Measurements from ENCODE around the gene COL2A1.

DNA sequence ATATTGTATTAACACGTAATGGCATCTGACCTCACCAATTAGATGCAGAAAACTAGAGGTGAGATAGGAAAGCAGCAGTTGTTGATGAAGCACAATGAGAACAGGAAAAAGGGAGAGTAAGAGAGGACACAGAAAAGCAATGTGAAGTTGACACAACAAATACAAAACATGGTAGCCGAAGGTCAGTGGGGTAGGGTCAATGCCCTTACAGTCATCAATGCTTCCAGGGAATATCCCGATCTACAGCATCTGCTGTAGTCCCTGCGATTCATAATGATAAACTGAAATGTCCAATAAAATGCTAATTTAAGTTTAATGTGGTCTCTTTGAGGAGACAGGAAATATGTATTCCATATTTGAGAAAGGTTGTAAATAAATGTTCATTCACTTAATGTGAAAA is 2.9 kb upstream of the COL2A1 start:
- TF ChIP-seq CTCF (conservative IDR thresholded peaks at IDR 0.05) (no peak), EZH2 (IDR thresholded peaks at IDR 0.05; ENCODE audit: low read depth) (no peak)

All from PC-9 (cell line).